Articular chondrocyte of knee joint (primary cell): ENCODE data around the gene SGPL1. TPM values are rescaled to one million over a fixed set of nuclear protein-coding genes. Genes with fewer than 3 reads are reported as not detected.

Experiments used
- small RNA-seq: library from RNA; depleted of rRNA; stranded (forward); fragments of <200 nt; gene quantifications from one replicate; pipeline ENCODE3, GENCODE V24; 2012
- total RNA-seq: library from RNA; depleted of rRNA; stranded (reverse); fragments of >200 nt; gene quantifications from 2 replicates; pipeline ENCODE4 v1.2.3, GENCODE V29; 2012

Gene SGPL1, protein sequence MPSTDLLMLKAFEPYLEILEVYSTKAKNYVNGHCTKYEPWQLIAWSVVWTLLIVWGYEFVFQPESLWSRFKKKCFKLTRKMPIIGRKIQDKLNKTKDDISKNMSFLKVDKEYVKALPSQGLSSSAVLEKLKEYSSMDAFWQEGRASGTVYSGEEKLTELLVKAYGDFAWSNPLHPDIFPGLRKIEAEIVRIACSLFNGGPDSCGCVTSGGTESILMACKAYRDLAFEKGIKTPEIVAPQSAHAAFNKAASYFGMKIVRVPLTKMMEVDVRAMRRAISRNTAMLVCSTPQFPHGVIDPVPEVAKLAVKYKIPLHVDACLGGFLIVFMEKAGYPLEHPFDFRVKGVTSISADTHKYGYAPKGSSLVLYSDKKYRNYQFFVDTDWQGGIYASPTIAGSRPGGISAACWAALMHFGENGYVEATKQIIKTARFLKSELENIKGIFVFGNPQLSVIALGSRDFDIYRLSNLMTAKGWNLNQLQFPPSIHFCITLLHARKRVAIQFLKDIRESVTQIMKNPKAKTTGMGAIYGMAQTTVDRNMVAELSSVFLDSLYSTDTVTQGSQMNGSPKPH
- total RNA-seq, result 22.0 and 27.7 TPM in 2 replicates

DNA sequence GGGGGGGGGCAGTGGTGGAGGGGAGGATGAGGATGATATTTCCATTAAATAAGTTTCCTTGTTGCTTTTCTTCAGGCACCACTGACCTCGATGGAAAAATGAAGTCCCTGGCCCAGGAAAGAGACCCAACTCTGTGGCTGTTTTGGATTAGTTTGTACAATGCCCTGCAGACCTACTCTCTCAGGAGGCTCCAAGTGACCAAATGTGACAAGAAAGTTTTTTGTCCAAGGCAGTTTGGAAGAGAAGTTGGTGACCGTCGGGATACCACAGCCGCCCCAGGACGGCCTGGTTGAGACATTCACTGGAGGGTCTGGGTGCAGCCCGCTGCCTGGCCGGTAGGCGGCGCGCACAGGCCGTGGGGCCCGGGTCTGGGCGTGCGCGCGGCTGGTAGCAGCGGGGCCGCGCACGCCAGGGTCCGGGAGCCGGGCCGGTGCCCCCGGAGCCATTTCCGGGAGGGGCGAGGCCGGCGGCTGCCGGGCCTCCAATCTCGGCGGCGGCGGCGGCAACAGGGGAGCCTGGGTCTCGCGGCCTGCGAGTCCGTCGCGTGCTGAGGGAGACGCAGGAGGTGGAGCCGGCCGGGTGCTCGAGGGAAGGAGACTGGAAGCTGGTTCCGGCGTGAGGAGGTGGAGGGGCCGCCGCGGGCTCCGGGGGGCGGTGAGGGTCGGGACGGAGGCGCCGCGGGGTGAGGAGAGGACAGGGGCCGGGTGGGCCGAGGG is at the start of gene SGPL1:
Gene SGPL1, plus strand, starts transcription at position 445 of the 716 bp plus-strand sequence. CDS start 906 bp downstream, outside the sequence.

DNA sequence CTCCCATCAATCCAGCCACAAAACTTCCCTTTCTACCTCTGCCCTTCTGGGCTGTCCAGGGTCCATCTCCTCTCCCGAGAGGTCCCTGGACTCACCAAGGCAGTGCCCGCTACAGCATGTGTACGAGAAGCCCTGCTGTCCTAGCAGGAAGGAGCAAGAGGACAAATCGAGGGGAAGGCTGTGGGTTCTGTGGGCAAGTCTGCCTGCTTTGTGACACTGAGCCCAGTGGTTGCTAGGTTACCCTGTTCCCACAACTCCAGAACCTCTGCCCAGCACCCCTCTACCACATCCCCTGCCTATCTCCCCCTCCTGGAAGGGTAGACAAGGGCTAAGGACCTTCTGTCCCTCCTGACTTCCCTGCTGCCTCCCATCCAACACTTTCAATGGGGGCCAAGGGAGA is 30.6 kb upstream of the SGPL1 start, which contains the start of gene TBATA:
Gene TBATA, minus strand, starts transcription at position 188 of the 400 bp plus-strand sequence. CDS start 1,998 bp downstream, outside the sequence.

DNA sequence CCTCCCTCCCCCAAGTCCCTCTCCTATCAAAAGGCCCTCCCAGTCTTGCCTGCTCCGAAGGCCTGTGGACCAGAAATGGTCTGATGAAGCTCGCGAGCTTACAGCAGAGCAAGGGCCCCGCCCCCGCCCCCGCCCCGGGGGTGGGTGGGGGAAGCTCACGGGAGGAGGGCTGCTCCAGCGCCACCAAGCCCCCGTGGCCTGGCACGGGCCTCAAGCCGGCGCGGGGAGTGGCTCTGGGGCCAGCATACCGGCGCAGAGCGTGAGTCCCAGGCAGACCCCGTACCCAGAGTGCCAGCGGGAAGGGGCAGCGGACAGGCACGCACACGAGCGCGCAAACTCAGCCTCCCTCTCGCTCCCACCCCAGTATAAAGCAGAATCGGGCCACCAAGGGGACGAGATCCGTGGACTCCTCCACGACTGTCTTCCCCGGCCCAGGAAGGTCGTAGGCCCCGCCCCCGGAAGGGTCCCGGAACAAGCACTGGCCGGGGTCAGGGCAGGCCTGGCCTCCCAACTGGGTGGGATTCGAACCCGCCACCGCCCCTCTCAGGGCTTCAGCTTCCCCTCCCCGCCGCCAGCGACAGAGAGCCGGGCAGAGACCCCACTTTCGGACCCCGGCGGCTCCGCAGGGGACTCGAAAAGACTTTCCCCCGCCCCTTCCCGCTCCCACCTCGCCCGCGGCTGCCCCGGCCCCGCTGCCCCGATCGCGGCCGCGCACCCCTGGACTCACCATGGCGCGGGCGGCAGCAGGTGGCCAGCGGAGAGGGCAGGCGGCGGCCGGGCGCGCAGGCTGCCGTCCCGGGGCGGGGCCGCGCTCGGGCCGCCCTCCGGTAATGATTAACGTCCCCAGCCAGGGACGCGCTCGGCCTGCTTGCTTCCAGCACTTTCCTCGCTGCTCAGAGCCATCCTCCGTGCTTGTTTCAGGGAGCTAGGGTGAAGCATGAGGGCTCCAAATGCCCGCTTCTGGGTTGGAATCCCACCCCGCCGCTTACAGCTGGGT is 72.4 kb downstream of the SGPL1 start, which contains the start of gene PCBD1:
Gene PCBD1, minus strand, starts transcription at position 762 of the 997 bp plus-strand sequence. Its CDS starts 32 bp downstream, at position 730.

Small RNA genes lying within 50 kb of the gene (small RNA-seq; reads per million reads assigned to genes)
- not detected for gene RPS26P40

Other genes starting within 250 kb of the SGPL1 start
- not detected in 2 replicates for gene PRF1, start 213.2 kb upstream of the SGPL1 start, total RNA-seq
- 0.86 and 0.91 TPM in 2 replicates for gene ADAMTS14, start 143.4 kb upstream of the SGPL1 start, total RNA-seq
- gene TBATA, start 30.6 kb upstream of the SGPL1 start, total RNA-seq, result not detected in 2 replicates
- gene PCBD1, start 72.6 kb downstream of the SGPL1 start, total RNA-seq, result 16.6 and 22.5 TPM in 2 replicates